CD4-positive, alpha-beta T cell treated with Interleukin-12 subunit alpha and Interleukin-12 subunit beta, for 1 hour (primary cell): ENCODE measurements around the gene ADAMTS13.
"Not testable (repeated sequence)": the region's sequence is repeated elsewhere in the genome, so short reads cannot be mapped to it uniquely, and the experiment has no call there.

Experiments
- DNase-seq: peaks from one replicate; pipeline ENCODE4 v3.0.0-alpha.2; 2020

ADAMTS13 gene

GRCh38 chr9:133427658-133428348 is 5.6 kb downstream of the ADAMTS13 start:
- DNase-seq: no peak

GRCh38 chr9:133428617-133429101 is 6.5 kb downstream of the ADAMTS13 start:
- no peak for DNase-seq

DNA sequence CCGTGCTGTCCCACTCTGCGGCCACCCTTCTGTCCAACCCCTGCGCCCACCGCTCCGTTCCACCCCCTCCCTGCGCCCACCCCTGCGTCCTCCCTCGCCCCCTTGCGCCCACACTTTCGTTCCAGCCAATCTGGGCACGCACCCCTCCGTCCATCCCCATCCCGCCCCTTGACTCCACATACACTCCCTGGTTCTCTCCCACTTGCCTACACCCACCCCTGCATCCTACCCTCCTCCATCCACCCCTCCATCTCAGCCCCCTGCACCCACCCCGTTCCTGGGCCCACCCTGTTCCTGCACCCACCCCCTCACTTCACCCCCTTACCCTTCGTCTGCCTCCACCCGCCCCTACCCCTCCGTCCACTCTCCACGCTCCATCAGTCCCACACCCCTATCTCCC is 7.0 kb downstream of the ADAMTS13 start:
- DNase-seq: no peak

GRCh38 chr9:133429641-133430161 is 7.5 kb downstream of the ADAMTS13 start:
- no peak for DNase-seq

DNA sequence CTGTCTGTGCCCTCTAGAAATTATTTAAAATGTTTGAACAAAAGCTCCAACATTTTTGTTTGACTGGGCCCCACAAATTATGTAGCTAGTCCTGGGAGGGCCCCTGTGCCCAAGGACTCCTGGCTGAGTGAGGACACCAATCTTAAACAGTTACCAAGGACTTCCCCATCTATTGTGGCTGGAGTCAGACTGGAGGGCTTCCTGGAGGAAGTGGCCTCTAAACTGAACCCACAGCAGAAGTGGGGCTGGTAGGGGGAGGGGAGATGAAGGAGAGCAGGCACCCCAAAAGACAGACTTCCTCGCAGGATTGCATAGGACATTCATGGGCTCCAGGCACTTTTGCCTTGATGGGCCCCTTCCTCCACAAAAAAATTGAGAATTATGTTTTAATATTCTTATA is 8.1 kb downstream of the ADAMTS13 start:
- DNase-seq: no peak

- no peak for DNase-seq
These were observed 11.2 kb downstream of the ADAMTS13 start for GRCh38 chr9:133433351-133433843.

GRCh38 chr9:133436681-133437080 is 14.5 kb downstream of the ADAMTS13 start:
- DNase-seq: no peak

GRCh38 chr9:133437753-133438531 is 15.8 kb downstream of the ADAMTS13 start:
- no peak for DNase-seq

- no peak for DNase-seq
These were observed 17.2 kb downstream of the ADAMTS13 start for GRCh38 chr9:133439337-133439736.

- DNase-seq: no peak
These were observed 18.7 kb downstream of the ADAMTS13 start for GRCh38 chr9:133440874-133441273.

DNA sequence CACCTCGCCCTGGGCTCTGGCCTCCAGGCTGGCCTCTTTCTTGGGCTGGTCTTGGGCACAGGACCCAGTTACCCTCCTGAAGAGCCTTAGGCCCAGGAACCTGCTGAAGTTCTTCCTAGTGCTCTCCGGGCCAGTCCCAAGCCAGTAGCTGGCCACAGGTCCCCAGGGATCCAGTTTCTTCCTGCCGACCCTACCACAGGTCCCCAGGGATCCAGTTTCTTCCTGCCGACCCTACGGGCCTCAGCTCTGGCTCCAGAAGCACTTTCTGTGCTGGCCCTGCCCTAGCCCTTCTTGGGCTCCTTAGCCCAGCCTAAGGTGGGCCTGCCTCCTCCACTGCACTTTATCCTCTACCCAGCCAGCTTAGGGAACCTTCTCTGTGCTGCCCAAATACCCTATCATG is 19.4 kb downstream of the ADAMTS13 start:
- no peak for DNase-seq

DNA sequence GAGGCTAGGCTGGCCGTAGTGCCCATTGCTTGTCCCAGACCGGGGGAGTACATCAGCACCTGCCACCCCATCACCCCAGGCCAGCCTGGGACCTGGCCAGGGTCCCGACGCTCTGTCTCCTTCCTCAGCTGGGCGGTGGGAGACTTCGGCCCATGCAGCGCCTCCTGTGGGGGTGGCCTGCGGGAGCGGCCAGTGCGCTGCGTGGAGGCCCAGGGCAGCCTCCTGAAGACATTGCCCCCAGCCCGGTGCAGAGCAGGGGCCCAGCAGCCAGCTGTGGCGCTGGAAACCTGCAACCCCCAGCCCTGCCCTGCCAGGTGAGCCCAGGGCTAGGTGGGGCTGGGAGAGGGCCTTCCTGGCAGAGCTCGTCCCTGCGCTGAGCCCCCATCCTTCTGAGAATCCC is 21.1 kb downstream of the ADAMTS13 start:
- no peak for DNase-seq

DNA sequence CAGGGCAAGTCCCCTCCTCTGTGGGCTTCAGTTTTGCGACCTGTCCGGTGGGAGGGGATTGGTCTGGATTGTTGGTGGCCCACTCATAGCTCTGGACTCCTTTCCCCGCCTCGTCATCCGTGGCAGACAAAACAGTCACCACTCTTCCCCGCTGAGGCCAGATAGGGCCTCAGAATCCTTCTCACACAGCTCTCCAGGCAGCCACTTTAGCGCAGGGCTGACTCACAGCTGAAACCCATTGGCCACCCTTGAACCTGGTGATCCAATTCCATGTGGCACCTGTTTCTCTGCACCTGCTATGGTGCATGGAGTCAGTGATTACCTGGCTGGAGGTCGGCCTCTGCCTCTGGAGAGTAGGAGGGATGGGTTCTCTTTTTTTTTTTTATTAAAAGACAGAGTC is 21.8 kb downstream of the ADAMTS13 start:
- no peak for DNase-seq

DNA sequence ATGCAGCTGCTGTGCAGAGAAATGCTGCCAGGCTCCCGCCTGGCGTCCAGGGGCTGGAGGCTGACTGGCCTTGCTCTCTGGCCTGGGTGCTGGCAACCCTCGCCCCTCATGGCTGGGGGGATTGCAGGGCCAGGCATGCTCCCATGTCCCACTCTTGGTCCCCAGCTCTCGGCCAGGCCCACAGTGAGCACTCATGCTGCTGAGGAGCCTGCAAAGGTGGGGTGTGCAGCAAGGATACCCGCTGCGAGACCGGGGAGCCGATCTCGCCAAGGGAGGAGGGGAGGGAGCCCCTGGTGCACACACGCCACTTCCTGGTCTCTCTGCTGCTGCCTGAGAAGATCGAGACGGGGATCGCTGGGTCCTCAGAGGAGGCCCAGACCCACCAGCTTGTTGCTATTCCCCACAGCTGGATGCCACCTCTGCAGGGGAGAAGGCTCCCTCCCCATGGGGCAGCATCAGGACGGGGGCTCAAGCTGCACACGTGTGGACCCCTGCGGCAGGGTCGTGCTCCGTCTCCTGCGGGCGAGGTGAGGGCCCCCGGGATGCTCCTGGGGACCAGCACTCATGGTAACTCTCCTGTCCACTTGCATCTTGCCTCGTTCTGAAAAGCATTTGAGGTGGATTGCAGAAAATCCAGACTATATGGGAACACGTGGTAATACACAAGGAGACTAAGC is 23.3 kb downstream of the ADAMTS13 start:
- no peak for DNase-seq

DNA sequence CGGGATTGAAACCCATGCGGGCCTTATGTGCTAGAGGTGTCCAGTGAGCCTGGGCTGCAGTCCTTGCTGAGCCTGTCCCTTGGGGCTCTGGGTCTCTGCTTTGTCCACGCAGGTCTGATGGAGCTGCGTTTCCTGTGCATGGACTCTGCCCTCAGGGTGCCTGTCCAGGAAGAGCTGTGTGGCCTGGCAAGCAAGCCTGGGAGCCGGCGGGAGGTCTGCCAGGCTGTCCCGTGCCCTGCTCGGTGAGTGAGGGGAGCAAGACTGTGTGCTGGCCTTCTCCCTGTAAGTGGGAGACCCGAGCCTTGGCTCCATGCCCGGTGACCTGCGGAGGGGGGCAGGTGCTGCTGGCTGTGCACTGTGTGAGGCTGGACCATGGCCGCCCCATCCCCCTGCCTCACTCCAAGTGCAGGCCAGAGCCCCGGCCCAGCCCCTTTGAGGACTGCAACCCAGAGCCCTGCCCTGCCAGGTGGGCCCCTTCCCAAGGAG is 26.4 kb downstream of the ADAMTS13 start:
- no peak for DNase-seq

DNA sequence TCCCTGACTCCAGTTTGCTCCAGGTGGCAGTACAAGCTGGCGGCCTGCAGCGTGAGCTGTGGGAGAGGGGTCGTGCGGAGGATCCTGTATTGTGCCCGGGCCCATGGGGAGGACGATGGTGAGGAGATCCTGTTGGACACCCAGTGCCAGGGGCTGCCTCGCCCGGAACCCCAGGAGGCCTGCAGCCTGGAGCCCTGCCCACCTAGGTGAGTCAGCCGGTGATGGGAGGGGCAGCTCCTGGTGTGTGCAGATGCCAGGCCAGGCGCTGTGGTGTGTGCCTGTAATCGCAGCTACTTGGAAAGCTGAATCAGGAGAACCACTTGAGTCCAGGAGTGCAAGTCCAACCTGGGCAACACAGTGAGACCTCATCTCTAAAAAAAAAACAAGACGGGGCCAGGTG is 27.6 kb downstream of the ADAMTS13 start:
- DNase-seq: no peak

GRCh38 chr9:133451865-133452264 is 29.7 kb downstream of the ADAMTS13 start:
- DNase-seq: not testable (repeated sequence)

- no peak for DNase-seq
These were observed 30.4 kb downstream of the ADAMTS13 start for GRCh38 chr9:133452562-133452961.

DNA sequence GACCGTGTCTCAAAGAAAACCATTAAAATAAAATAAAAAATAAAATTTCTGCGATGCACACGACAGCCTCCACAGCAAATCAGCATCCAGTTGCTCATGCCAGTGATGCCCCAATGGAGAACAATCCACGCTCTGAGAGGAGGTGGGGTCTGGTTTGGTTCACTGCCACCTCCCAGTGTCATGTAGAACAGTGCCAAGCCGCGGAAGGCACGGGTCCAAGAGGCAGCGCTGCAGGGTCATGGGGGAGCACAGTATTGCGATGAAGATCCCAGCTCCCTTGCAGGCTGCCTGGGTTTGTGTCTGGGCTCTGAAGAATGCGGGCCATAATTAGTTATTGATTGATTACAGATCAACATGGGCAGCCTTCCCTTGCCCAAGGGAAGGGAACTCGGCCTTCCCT is 31.5 kb downstream of the ADAMTS13 start:
- no peak for DNase-seq

DNA sequence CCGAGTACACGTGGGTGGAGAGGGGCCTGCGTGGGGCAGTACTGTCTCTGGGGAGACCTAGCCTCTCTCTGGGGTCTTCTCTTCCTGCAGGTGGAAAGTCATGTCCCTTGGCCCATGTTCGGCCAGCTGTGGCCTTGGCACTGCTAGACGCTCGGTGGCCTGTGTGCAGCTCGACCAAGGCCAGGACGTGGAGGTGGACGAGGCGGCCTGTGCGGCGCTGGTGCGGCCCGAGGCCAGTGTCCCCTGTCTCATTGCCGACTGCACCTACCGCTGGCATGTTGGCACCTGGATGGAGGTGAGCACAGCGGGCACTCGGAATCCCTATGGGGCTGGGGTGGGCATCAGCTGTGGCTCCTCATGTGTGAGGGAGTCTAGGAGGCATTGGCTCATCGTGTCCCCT is 32.2 kb downstream of the ADAMTS13 start:
- no peak for DNase-seq

DNA sequence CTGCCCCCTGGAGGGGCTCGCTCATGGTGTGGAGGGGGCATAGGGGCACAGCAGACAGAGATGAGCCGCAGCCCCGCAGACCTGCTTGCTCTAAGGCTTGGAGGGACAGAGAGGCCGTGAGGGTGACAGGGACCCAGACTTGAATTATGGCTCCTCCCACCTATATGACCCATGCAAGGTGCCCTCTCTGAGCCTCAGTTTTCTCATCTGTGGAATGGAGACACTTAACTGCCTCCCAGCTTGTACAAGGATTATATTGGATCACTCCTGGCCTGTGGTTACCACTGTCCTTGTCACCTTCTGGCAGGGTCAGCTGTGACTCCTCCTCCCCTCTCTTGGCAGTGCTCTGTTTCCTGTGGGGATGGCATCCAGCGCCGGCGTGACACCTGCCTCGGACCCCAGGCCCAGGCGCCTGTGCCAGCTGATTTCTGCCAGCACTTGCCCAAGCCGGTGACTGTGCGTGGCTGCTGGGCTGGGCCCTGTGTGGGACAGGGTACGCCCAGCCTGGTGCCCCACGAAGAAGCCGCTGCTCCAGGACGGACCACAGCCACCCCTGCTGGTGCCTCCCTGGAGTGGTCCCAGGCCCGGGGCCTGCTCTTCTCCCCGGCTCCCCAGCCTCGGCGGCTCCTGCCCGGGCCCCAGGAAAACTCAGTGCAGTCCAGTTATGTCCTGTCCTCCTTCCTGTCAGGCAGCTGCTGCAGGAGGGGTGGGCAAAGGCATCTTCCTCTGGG is 32.9 kb downstream of the ADAMTS13 start:
- no peak for DNase-seq

DNA sequence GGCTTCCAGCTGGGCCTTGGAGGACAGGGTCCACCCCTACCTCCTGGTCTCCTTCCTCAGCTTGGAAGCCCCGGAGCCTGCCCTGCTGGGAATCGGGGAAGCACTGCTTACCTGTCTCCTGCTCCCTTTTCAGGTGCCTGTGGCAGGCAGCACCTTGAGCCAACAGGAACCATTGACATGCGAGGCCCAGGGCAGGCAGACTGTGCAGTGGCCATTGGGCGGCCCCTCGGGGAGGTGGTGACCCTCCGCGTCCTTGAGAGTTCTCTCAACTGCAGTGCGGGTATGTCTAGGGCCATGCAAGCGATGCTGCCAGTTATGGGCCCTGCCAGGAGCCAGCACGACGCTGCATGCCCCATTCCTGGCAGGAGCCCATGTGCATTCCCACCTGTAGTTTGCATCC is 33.8 kb downstream of the ADAMTS13 start:
- no peak for DNase-seq

DNA sequence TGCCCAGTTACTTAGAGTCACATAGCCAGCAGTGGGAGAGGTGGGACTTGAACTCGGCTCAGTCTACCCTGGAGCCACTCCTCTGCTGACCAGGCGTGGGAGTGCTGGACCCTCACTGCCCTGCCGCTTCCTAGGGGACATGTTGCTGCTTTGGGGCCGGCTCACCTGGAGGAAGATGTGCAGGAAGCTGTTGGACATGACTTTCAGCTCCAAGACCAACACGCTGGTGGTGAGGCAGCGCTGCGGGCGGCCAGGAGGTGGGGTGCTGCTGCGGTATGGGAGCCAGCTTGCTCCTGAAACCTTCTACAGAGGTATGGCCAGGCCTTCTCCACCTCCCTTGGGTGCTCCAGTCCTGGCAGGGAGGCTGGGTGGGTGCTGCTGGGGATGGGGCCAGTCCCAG is 34.2 kb downstream of the ADAMTS13 start:
- no peak for DNase-seq
